ENCODE results near the gene GLS.

GLS gene

DNA sequence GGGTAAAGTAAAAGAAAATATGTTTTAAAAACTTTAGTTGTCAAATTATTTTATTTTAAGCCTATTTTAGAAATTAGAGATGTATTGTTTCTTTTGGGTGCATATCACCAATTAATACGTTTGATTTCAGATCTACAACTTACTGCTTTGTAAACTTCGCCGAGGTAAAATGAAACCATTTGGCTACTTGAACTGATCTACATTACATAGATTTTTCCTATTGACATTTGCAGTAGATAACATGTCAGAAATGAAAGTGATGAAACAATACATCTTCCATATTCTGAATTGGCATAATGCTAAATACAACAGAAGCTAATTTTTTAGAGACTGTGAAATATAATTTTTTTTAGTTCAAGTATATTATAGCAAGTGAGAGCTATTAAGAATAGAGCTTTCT, 39.5 kb downstream of the GLS start:
- TF ChIP-seq, protein P1, sequence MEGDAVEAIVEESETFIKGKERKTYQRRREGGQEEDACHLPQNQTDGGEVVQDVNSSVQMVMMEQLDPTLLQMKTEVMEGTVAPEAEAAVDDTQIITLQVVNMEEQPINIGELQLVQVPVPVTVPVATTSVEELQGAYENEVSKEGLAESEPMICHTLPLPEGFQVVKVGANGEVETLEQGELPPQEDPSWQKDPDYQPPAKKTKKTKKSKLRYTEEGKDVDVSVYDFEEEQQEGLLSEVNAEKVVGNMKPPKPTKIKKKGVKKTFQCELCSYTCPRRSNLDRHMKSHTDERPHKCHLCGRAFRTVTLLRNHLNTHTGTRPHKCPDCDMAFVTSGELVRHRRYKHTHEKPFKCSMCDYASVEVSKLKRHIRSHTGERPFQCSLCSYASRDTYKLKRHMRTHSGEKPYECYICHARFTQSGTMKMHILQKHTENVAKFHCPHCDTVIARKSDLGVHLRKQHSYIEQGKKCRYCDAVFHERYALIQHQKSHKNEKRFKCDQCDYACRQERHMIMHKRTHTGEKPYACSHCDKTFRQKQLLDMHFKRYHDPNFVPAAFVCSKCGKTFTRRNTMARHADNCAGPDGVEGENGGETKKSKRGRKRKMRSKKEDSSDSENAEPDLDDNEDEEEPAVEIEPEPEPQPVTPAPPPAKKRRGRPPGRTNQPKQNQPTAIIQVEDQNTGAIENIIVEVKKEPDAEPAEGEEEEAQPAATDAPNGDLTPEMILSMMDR (conservative IDR thresholded peaks at IDR 0.05; ENCODE audit: low read length), result no peak
- no peak for TF ChIP-seq EZH2phosphoT487 (IDR thresholded peaks at IDR 0.05; ENCODE audit: borderline replicate concordance)
- no peaks in the 10 kb centered on the region for H3K79me2 ChIP-seq (ENCODE audit: insufficient read depth, low read length)
- H3K4me1 ChIP-seq (ENCODE audit: insufficient read depth, low read length, poor library complexity, severe bottlenecking), result no peaks in the 10 kb centered on the region
- no peaks in the 10 kb centered on the region for H3K9me3 ChIP-seq (ENCODE audit: insufficient read depth, low read depth, low read length)
- no peak overlapping the region for H3K9ac ChIP-seq (ENCODE audit: low read depth, low read length, poor library complexity, severe bottlenecking)
- no peak overlapping the region for H3K4me2 ChIP-seq (ENCODE audit: low read depth, low read length, poor library complexity, severe bottlenecking)
- no peaks in the 10 kb centered on the region for H3K27me3 ChIP-seq (ENCODE audit: insufficient read depth, low read length, poor library complexity, severe bottlenecking)
- H2AFZ ChIP-seq (ENCODE audit: low read length), result no peak overlapping the region
- H3K4me3 ChIP-seq (ENCODE audit: low read length, poor library complexity, severe bottlenecking), result no peak overlapping the region
- no peaks in the 10 kb centered on the region for H3K9me2 ChIP-seq (replicated peaks; ENCODE audit: low read depth, low read length)
- H3F3A ChIP-seq (ENCODE audit: low read depth), result no peaks in the 10 kb centered on the region
- peaks cover 90% of the 10 kb centered on the region for H3K36me3 ChIP-seq (ENCODE audit: insufficient read depth, low read length)
- H4K20me1 ChIP-seq (ENCODE audit: insufficient read depth, low read length, poor library complexity, severe bottlenecking), result no peaks in the 10 kb centered on the region

DNA sequence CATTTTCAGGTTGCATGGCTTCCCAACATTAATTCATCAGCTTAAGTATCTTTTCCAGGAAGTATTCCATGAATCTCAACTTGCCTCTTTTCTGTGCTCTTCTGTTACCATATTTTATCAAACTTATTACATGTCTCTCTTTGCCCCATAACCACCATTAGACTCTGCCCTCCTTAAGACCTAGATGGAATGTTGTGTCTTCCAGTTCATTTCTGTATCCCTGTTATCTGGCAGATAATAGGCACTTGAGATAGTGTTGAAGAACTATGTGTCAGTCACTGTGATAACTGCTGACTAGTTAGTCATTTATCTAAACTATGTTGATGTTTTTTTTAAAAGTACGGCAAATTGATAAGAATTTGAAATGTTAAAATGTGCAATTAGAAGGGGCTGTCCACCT, 41.8 kb downstream of the GLS start:
- Histone ChIP-seq H3K4me1 (ENCODE audit: insufficient read depth, low read length, poor library complexity, severe bottlenecking) (no peaks in the 10 kb centered on the region), H3K79me2 (ENCODE audit: insufficient read depth, low read length) (no peaks in the 10 kb centered on the region), H3K4me3 (ENCODE audit: low read length, poor library complexity, severe bottlenecking) (no peak overlapping the region), H3K36me3 (ENCODE audit: insufficient read depth, low read length) (peaks cover 91% of the 10 kb centered on the region), H3K9ac (ENCODE audit: low read depth, low read length, poor library complexity, severe bottlenecking) (no peak overlapping the region), H3K9me3 (ENCODE audit: insufficient read depth, low read depth, low read length) (no peaks in the 10 kb centered on the region), H3K27me3 (ENCODE audit: insufficient read depth, low read length, poor library complexity, severe bottlenecking) (no peaks in the 10 kb centered on the region), H2AFZ (ENCODE audit: low read length) (no peak overlapping the region), H3F3A (ENCODE audit: low read depth) (no peaks in the 10 kb centered on the region), H3K9me2 (replicated peaks; ENCODE audit: low read depth, low read length) (no peaks in the 10 kb centered on the region), H3K4me2 (ENCODE audit: low read depth, low read length, poor library complexity, severe bottlenecking) (no peak overlapping the region), H4K20me1 (ENCODE audit: insufficient read depth, low read length, poor library complexity, severe bottlenecking) (no peaks in the 10 kb centered on the region)
- TF ChIP-seq EZH2phosphoT487 (IDR thresholded peaks at IDR 0.05; ENCODE audit: borderline replicate concordance), result no peak
- TF ChIP-seq, protein P1 (conservative IDR thresholded peaks at IDR 0.05; ENCODE audit: low read length), result no peak

DNA sequence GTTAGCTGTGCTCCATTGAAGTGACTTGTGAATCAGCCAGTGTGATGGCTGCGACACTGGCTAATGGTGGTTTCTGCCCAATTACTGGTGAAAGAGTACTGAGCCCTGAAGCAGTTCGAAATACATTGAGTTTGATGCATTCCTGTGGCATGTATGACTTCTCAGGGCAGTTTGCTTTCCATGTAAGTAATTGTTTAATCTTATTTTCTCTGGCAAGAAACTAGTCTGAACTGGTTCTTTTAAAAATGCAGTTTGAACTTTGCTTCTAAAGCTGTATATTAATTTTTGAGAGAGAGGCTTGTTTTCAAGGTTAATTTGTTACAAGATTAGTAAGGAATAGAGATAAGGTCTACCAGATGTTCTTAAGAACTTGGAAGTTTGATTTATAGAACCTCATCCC, 46.7 kb downstream of the GLS start:
- Histone ChIP-seq H3K27me3 (ENCODE audit: insufficient read depth, low read length, poor library complexity, severe bottlenecking) (no peaks in the 10 kb centered on the region), H3K4me3 (ENCODE audit: low read length, poor library complexity, severe bottlenecking) (no peak overlapping the region), H3K9ac (ENCODE audit: low read depth, low read length, poor library complexity, severe bottlenecking) (no peak overlapping the region), H3K4me2 (ENCODE audit: low read depth, low read length, poor library complexity, severe bottlenecking) (no peak overlapping the region), H3K79me2 (ENCODE audit: insufficient read depth, low read length) (no peaks in the 10 kb centered on the region), H3K9me2 (replicated peaks; ENCODE audit: low read depth, low read length) (no peaks in the 10 kb centered on the region), H3F3A (ENCODE audit: low read depth) (no peaks in the 10 kb centered on the region; the same call in 1 of the 2 replicates), H3K4me1 (ENCODE audit: insufficient read depth, low read length, poor library complexity, severe bottlenecking) (no peaks in the 10 kb centered on the region), H3K36me3 (ENCODE audit: insufficient read depth, low read length) (peaks cover 76% of the 10 kb centered on the region), H3K9me3 (ENCODE audit: insufficient read depth, low read depth, low read length) (no peaks in the 10 kb centered on the region), H4K20me1 (ENCODE audit: insufficient read depth, low read length, poor library complexity, severe bottlenecking) (no peaks in the 10 kb centered on the region), H2AFZ (ENCODE audit: low read length) (no peak overlapping the region)
- no peak for TF ChIP-seq EZH2phosphoT487 (IDR thresholded peaks at IDR 0.05; ENCODE audit: borderline replicate concordance)
- TF ChIP-seq, protein P1 (conservative IDR thresholded peaks at IDR 0.05; ENCODE audit: low read length), result no peak

Data from Loucy (cell line).